DOHH2 (cell line): ENCODE results near the gene PINLYP.

ENCODE experiments used
- CTCF ChIP-seq: fragments of 200-600 bp; sonication (generic); IDR thresholded peaks from one replicate; pipeline ENCODE4 v1.5.1; 2014; ENCODE audit warnings: antibody characterized with exemption, mild to moderate bottlenecking, low read depth, low read length; ENCODE audit not compliant: poor library complexity, severe bottlenecking
- EZH2phosphoT487 ChIP-seq: fragments of 200-600 bp; sonication (generic); IDR thresholded peaks from 2 replicates; pipeline ENCODE4 v1.6.1; 2017; ENCODE audit warnings: borderline replicate concordance, mild to moderate bottlenecking, antibody characterized with exemption, low read length, moderate library complexity, mixed read lengths

- TF ChIP-seq CTCF: peak; percentile 43
- no peak for TF ChIP-seq EZH2phosphoT487
These were observed 40.5 kb upstream of the PINLYP start for GRCh38 chr19:43534816-43535761.
